ENCODE measurements around the gene ASCC3.

DNA sequence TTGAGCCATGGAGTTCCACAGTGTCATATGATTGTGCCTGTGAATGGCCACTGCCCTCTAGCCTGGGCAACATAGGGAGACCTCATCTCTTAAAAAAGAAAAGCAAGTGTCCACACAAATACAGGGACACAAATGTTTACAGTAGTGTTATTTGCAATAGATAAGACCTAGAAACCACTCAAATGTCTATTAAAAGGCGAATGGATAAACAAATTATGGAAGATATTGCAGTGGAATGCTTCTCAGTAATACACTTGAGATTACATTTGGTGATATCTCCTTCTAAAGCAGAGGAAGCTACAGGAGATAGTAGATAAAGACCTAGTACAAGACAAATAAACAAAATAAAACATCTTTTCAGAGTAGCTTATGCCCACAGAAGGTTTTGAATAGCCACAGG, 44.6 kb upstream of the ASCC3 start:
- no peak for TF ChIP-seq POLR2A (IDR thresholded peaks at IDR 0.05; ENCODE audit: low read depth, low read length)
- no peak for TF ChIP-seq POLR2AphosphoS5 (IDR thresholded peaks at IDR 0.05; ENCODE audit: low read depth, low read length)

Data from GM12891 (cell line).